Peyer's patch (tissue), 4 donors: ENCODE results near the gene MYO3B. TPM values are rescaled to one million over a fixed set of nuclear protein-coding genes. Genes with fewer than 3 reads are reported as not detected.
A peak's percentile ranks its signal among the peaks of the same experiment; 100 is the strongest.

Experiments used
- DNase-seq, 3 donors: peaks; one replicate each; pipeline ENCODE4 v3.0.0-alpha.2; 2017 to 2019
- H3K27ac ChIP-seq, 4 donors: fragments of 200-600 bp; sonication (generic); one replicate each; pipeline ENCODE4 v1.5.1; 2016 to 2019
- H3K27me3 ChIP-seq, 2 donors: fragments of 200-600 bp; sonication (generic); one replicate each; pipeline ENCODE4 v1.5.1; 2019
- H3K36me3 ChIP-seq, 3 donors: fragments of 200-600 bp; sonication (generic); one replicate each; pipeline ENCODE4 v1.5.1; 2016 to 2019
- H3K4me1 ChIP-seq, 4 donors: fragments of 200-600 bp; sonication (generic); one replicate each; pipeline ENCODE4 v1.5.1; 2016 to 2019
- H3K4me3 ChIP-seq, 4 donors: fragments of 200-600 bp; sonication (generic); 1 replicate in 3 of 4; 2 replicates in 1 of 4; pipeline ENCODE4 v1.5.1; 2016 to 2019; ENCODE audit warnings: mild to moderate bottlenecking in 1 of 4
- H3K9me3 ChIP-seq, 4 donors: fragments of 200-600 bp; sonication (generic); one replicate each; pipeline ENCODE4 v1.5.1; 2016 to 2019; ENCODE audit warnings: mild to moderate bottlenecking in 1 of 4
- CTCF ChIP-seq, 6 experiments: fragments of 450-650 bp in 4 of 6; fragments of 200-600 bp in 2 of 6; sonication (generic) in 1 of 6; IDR thresholded peaks; one replicate each; pipeline ENCODE4 v1.5.1; 2017 to 2019; ENCODE audit warnings: antibody characterized with exemption in 6 of 6, mild to moderate bottlenecking in 3 of 6, moderate library complexity in 1 of 6
- POLR2A ChIP-seq, 2 donors: fragments of 450-650 bp; IDR thresholded peaks; one replicate each; pipeline ENCODE4 v1.5.1; 2017; ENCODE audit warnings: antibody characterized with exemption in 2 of 2, mild to moderate bottlenecking in 2 of 2, moderate library complexity in 2 of 2
- total RNA-seq, 4 donors: library from RNA; depleted of rRNA; stranded (reverse); fragments of >200 nt; gene quantifications; one replicate each; pipeline ENCODE4 v1.1.0, GENCODE V29; 2016

The MYO3B gene
- total RNA-seq, 4 donors from 2014 or later, result not detected

- TF ChIP-seq POLR2A (IDR thresholded peaks at IDR 0.05) (no peak), CTCF (IDR thresholded peaks at IDR 0.05) (no peak)
- no peaks in the 10 kb centered on the region for H3K9me3 ChIP-seq
Measured at GRCh38 chr2:170481201-170481600, 303.3 kb downstream of the MYO3B start.

DNA sequence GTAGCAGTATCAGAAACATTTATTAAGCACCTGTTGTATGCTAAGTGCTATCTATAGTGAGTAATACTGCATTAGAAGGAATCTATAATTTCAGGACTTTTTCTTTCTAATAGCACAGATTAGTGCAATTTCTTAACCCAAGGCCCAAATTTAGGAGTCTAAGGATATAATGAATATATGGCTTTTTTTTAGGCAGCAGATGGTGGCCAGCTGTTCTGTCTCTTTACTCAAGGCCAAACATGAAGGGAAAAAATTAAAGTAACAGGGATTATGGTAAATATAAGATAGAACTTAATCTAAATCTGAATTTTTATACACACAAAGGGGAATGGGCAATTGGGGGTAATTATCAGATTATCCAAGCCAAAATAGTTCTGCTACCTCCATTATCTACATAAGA, 306.6 kb downstream of the MYO3B start:
- no peak overlapping the region for H3K4me3 ChIP-seq

More at GRCh38 chr2:170481201-170481600, 303.3 kb downstream of the MYO3B start:
- H3K27me3 ChIP-seq, result no peaks in the 10 kb centered on the region
- no peak for DNase-seq
- no peaks in the 10 kb centered on the region for H3K36me3 ChIP-seq
- no peaks in the 10 kb centered on the region for H3K4me1 ChIP-seq
- H3K4me3 ChIP-seq, result no peak overlapping the region
- H3K27ac ChIP-seq, result no peak overlapping the region

DNA sequence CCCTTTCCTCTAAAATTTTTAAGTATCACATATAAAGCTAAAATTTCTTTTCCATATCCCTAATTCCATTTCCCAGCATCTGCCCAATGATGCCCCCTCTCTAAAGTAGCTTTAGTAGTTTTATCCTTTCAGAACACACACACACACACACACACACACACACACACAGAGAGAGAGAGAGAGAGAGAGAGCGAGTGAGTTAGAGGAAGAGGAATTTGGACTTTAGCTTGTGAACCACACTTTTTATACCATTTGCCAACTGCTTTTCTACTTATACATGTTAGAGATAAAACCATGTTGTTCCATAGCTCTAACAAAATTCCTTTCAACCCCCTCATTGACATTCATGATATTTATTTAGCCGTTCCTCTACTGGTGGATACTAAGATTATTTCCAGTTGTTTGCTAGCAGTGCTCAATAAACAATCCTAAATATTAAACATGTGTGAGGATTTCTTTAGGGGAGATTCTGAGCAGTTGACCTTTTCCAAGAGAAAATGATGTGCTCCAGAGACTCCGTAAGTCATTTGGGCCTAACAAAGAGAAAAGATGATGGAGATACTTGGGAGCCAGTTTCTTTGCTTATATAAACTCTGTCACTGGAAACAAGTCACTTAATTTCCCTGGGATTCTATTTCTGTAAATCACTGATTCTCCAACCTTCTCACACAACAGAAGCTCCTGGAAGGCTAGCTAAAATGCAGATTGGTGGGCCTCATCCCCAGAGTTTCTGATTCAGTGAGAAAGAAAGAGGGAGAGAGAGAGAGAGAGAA, 307.5 kb downstream of the MYO3B start:
- no peaks in the 10 kb centered on the region for H3K36me3 ChIP-seq
- no peaks in the 10 kb centered on the region for H3K27me3 ChIP-seq
- TF ChIP-seq POLR2A (IDR thresholded peaks at IDR 0.05) (no peak), CTCF (IDR thresholded peaks at IDR 0.05) (no peak)
- H3K4me1 ChIP-seq, result no peaks in the 10 kb centered on the region
- H3K9me3 ChIP-seq, result no peaks in the 10 kb centered on the region
- no peak for DNase-seq
- H3K27ac ChIP-seq, result no peak overlapping the region
- no peak overlapping the region for H3K4me3 ChIP-seq

More for the DNA sequence above, 306.6 kb downstream of the MYO3B start:
- Histone ChIP-seq H3K36me3 (no peaks in the 10 kb centered on the region), H3K4me1 (no peaks in the 10 kb centered on the region), H3K9me3 (no peaks in the 10 kb centered on the region), H3K27me3 (no peaks in the 10 kb centered on the region), H3K27ac (no peak overlapping the region)
- no peak for TF ChIP-seq CTCF (IDR thresholded peaks at IDR 0.05)
- TF ChIP-seq POLR2A (IDR thresholded peaks at IDR 0.05), result no peak
- no peak for DNase-seq

- Histone ChIP-seq H3K27ac (no peak overlapping the region), H3K4me3 (no peak overlapping the region), H3K36me3 (no peaks in the 10 kb centered on the region), H3K9me3 (no peaks in the 10 kb centered on the region), H3K4me1 (no peaks in the 10 kb centered on the region), H3K27me3 (no peaks in the 10 kb centered on the region)
- TF ChIP-seq CTCF (IDR thresholded peaks at IDR 0.05) (peak in 2 of 6 experiments; percentile 15 to 17), POLR2A (IDR thresholded peaks at IDR 0.05) (no peak)
- no peak for DNase-seq
Measured at GRCh38 chr2:170486730-170487129, 308.8 kb downstream of the MYO3B start.

DNA sequence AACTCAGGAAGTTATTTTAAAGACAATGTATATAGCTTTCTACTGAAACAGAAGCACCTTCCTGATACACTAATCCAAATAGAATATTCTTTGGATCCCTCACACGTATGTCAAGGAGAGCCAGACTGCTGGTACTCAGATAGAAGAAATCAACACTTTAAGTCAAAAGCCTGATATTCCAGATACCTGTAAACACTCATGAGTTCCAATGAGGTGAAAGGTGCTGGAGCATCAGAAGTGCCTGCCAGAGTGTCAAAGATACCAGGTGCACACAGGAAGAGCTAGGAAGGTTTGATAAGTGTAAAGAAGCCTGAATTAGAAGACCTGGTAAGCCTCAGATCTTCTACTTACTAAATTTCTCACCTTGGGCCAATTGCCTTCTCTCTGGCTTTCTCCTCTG, 310.9 kb downstream of the MYO3B start:
- no peaks in the 10 kb centered on the region for H3K36me3 ChIP-seq
- H3K27ac ChIP-seq, result no peak overlapping the region
- no peak for DNase-seq
- no peaks in the 10 kb centered on the region for H3K4me1 ChIP-seq
- H3K4me3 ChIP-seq, result no peak overlapping the region
- H3K9me3 ChIP-seq, result no peaks in the 10 kb centered on the region
- no peaks in the 10 kb centered on the region for H3K27me3 ChIP-seq
- no peak for TF ChIP-seq CTCF (IDR thresholded peaks at IDR 0.05)
- no peak for TF ChIP-seq POLR2A (IDR thresholded peaks at IDR 0.05)
